Suppressor macrophage (primary cell): ENCODE results near the gene NCS1.
A peak's percentile ranks its signal among the peaks of the same experiment; 100 is the strongest.

Experiments
- DNase-seq, 4 experiments: peaks; one replicate each; pipeline ENCODE4 v3.0.0-alpha.2; 2020 to 2022
- total RNA-seq, 17 experiments: gene quantifications; one replicate each; lab custom pipeline; 2026; ENCODE audit warnings: mixed read lengths in 6 of 17, inconsistent platforms in 3 of 17; lab: John Stamatoyannopoulos, UW

NCS1 gene
- total RNA-seq: 61.9 to 135 (median 95.0) reads per million in 17 experiments

- DNase-seq: peak; percentile 64 to 88 (median 76)
These were observed at the start of gene NCS1 for GRCh38 chr9:130172161-130172857. TSS of gene NCS1 (plus strand) at chr9:130172404. CDS start at chr9:130172664, 260 bp downstream.

DNA sequence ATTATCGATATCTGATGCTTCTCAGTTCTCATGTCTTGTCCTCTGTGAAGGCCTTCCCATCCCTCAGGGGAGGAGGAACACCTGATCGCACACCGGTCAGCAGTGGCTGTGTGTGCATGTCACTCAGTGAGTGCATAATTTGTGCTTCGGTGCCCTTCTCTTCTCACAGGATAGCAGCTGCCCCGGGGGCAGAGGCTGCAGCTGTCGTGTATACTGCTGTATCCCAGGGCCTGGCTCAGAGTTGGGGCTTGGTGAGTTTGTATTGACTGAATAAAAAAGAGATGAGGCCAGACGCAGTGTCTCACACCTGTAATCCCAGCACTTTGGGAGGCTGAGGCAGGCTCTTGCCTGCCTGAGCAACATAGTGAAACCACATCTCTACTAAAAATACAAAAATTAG, 49.7 kb upstream of the NCS1 start:
- DNase-seq: no peak

GRCh38 chr9:130124085-130124860, 47.9 kb upstream of the NCS1 start:
- DNase-seq: no peak

DNA sequence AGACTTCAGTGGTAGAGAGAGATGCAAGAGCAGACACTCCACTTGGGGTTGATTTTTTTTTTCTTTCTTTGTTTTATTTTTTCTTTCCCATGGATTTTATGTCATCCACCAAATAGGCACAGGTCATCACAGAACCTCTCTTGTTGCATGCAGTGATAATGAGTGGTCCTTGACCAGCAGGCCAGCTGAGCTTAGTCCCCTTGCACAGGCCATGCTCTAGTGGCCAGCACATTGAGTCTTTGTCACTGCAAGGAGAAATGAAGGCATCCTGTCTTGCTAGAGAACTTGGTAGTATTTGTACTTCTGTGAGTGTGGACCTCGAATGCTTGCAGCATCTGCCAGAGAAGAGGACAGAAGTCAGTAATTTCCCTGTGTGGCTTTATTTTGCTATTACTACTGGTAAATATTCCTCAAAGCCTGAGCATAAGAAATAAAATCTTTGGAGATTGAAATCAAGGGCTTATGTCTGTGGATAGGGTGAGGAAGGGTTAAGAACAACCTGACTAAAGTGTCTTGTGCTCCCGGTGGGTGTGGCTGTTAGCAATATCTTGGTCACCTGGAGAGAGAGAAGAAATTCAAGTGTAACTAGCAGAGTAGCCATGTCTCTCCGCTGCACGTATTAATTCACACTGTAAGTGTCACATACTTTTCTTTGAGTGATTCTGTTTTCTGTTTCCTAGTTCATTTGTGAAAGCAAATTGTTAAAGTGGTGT, 45.3 kb upstream of the NCS1 start:
- no peak for DNase-seq

- peak; percentile 63 to 81 (median 76) for DNase-seq
These were observed 44.0 kb upstream of the NCS1 start for GRCh38 chr9:130128251-130128650.

- peak; percentile 89 to 94 (median 92) for DNase-seq
These were observed 43.3 kb upstream of the NCS1 start for GRCh38 chr9:130128733-130129431.

DNA sequence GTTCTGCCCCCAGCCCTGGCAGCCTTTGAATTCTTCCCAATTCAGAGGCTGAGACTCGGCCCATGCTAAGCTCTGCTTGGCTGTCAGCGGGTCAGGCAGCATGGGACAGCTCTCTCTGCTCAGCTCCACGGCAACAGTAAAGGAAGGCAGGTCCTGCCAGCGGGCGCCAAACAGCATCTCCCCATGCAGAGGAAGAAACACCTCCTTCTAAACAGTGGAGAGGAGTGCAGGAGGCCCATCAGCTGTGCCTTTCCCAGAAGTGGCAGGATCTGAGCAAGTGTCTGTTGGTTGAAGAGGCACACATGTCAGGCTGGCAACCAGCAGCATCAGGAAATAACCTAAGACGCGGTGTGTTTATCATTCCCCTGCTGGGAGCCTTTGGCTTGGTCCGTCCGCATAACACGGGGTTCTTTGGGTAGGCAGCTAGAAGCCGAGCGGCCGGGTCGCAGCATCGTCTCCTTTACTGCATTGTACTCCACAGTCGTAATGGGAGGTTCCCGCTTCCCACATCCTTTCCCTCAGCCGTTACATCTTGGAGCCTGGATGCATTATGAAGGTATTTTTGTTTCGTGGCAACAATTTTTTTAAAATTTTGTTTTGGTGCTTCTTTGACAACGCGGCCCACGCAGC, 42.7 kb upstream of the NCS1 start:
- peak in 1 of 4 experiments; percentile 20 for DNase-seq

DNA sequence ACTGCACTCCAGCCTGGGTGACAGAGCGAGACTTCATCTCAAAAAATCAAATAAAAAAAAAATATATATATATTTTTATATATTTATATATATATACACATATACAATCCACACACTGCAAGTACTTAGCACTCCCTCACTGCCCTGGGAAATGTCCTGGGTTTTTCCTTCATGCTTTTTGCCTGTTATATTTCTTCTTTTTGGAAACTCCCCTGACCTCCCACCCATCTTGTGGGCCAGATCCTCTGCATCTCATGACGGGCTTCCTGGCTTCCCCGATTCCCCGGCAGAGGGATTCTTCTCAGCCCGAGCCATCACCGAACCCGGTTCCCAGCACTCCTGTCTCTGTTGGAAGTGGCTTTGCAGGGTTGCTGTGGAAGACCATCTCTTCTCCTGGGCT, 39.5 kb upstream of the NCS1 start:
- no peak for DNase-seq

- DNase-seq: no peak
These were observed 35.0 kb upstream of the NCS1 start for GRCh38 chr9:130137081-130137640.

DNA sequence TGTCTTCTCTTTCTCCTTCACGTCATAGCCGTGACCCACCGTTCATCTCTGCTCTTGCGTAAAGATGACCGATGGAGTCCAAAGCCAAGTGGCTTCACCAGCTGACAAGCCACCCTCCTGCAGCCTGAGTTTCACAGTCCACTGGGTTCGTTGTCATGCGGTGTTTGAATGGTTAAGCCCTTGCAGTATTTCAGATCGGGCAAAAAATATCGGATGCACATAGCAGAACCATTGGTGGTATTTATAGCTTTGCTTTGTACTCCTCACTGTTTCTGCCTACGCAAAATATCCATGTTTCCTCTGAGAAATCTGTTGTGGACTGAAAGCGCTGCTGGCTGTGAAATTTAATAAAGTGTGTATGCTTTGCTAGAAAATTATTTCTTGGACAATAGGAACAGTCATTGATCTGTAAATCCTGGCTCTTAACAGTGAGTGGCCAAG, 34.5 kb upstream of the NCS1 start:
- peak; percentile 18 to 27 (median 20) for DNase-seq

GRCh38 chr9:130138171-130138653, 34.0 kb upstream of the NCS1 start:
- DNase-seq: peak; percentile 84 to 93 (median 88)

DNA sequence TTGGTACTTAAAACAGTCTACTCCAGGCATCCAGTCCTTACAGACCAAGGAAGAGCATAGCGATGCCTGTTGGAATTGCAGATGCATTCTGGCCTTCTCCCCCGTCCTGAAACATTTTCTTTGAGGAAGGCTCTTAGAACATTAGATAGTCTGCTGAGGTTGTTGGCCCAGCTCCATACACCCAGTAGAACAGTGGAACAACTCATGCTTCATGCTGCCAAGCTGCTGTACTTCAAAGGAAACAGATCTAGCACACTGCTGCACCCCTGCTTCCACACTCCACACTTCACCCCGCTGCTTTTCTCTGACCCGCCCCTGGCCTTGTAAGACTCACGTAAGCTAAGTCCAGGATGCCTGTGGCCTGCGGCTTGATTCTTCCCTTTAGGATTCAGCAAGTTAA, 33.4 kb upstream of the NCS1 start:
- DNase-seq: peak in 3 of 4 experiments; percentile 15 to 32 (median 25)

DNA sequence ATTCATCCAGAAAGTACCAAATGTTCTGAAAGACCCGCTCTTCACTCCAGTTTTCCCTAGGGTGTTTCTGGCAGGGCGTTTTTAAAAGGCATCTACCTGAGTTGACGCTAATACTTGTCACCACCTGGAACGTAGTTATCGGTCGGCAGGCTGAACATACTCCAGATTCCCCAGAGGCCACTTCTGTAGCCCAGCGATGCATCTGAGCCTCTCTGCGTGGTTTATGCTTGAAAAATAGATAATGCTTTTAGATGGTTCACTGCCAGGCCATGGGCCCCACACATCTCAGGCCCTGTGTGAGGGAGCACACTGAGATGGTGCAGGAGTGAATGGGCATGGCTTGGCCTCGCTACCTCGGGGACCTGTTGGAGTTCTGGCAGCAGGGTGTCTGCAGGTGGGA, 33.0 kb upstream of the NCS1 start:
- no peak for DNase-seq

DNA sequence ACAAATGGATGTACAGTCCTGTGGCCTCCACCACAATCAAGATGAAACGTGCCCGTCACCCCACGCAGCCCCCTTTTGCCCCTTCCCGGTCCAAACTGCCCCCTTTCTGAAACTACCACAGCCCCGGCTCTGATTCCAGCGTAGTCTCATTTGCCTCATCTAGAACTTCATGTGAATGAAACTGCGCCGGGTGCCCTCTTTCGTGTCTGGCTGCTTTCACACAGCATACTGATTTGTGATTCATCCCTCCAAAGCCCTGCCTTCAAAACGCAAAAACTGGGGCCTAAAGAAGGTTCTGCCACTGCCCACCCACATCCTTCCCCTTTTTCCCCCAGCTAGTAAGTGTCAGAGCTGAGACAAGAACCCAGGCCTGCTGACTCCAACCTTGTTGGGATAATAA, 31.5 kb upstream of the NCS1 start:
- DNase-seq: peak; percentile 88 to 95 (median 88)

- DNase-seq: no peak
These were observed 30.1 kb upstream of the NCS1 start for GRCh38 chr9:130142056-130142455.

DNA sequence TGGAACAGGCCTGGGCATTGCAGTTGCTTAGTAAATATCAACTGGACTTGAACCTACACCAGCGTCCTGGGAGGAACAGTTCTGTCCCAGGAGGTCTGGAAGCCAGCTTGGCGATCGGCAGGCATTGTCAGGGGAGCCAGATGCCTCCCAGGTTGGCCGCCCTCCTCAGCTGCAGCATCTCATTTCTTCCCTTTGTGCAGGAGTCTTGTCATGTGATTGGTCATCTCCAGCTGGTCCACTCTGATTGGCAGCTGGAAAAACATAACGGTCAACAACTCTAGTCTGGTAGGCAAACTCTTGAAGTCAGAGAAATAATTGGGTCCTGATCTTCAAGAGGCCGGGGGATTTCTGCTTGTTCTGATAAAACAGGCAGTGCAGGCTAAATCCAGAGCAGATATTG, 29.6 kb upstream of the NCS1 start:
- DNase-seq: no peak

DNA sequence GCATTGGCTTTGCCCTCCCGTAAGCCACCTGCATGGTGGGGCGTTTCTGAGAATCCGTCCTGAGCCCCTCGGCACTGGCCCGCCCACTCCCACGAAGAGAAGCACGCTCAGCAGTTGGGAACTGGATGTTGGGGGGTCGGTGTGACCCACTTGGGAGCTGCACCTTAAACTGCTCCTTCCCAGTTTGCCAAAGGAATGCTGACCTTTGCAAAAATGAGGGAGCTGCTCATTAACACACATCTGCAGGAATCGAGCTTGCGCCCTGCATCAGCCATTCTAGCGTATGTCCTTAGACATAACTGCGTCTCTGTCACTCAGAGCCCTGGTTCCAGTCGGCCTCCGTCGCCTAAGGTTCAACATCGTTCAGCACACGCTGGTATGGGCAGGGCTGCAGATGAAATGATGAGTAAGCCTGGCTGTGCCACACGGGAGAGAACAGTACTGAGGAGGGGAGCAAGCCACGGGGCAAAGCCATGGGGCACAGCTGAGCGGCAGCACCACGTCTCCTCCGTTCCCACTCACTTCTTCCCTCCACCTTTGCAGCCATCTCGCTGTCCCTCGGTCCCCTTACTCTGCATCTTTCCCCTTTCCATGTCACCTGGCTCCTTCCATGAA, 28.8 kb upstream of the NCS1 start:
- DNase-seq: no peak

GRCh38 chr9:130143958-130144366, 28.2 kb upstream of the NCS1 start:
- DNase-seq: peak; percentile 54 to 82 (median 70)

- DNase-seq: no peak
These were observed 27.5 kb upstream of the NCS1 start for GRCh38 chr9:130144703-130145102.

- DNase-seq: no peak
These were observed 26.5 kb upstream of the NCS1 start for GRCh38 chr9:130145658-130146057.

DNA sequence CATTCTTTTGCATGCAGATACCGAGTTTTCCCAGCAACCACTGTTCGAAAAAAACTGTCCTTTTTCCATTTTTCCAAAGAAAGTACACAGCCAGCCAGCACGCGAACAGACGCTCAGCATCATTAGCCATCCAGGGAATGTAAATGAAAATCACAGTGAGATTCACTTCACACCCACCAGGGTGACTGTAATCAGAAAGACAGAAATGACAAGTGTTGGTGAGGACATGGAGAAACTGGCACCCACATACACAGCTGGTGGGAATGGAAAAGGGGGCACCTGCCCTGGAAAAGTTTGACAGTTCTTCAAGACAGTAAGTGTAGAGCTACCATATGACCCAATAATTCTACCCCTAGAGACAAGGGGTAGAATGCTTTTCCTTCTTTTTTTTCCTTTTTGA, 25.0 kb upstream of the NCS1 start:
- no peak for DNase-seq
